AG08396 (cell line): Measurements from ENCODE around the gene DIMT1.
A peak's percentile ranks its signal among the peaks of the same experiment; 100 is the strongest.

Source experiments
- DNase-seq: peaks from one replicate; pipeline ENCODE4 v3.0.0; 2012; ENCODE audit warnings: low spot score, mixed read lengths

DIMT1 gene

DNA sequence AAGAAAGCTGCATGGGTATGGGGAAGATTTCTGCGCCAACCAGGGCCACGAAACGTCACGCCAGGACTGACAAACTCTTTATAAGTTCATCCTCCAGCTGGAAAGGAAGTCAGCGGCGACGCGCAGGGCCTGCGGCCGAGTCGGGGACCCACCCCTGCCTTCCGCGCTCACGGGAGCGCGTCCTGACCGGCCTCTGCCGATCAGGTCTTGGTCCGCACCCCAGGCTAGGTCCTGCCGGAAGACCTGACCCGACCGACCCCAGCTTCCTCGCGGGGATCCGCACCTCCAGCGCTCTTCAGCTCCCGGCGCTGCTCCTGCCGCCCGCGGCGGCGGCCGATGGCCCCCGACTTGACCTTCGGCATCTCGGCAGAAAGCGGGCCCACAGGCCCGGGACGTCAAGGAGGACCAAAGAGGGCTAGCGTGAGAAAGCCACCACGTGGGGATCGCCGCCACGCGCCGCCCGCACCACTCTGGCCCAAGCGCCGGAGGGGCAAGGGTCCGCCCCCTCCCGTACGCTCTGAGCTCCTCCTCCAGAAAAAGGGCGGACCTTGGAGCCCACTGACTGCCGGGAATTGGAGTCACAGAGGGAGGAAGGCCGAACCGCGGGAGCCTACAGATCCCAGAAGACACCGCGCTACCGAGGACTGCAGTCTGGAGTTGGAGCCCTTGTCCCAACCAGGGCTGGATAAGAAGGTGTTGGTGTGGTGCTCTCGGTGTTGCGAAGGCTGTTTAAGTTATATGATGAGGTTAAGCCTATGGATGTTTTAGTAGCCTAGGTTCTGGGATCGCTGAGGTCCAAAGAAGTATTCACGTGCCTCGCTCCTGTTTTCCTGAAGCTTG lies at the start of gene DIMT1:
TSS of gene DIMT1 (minus strand) at position 495 of the 840 bp plus-strand sequence. CDS start at position 362, 133 bp downstream.
- peak; percentile 95 for DNase-seq

DNA sequence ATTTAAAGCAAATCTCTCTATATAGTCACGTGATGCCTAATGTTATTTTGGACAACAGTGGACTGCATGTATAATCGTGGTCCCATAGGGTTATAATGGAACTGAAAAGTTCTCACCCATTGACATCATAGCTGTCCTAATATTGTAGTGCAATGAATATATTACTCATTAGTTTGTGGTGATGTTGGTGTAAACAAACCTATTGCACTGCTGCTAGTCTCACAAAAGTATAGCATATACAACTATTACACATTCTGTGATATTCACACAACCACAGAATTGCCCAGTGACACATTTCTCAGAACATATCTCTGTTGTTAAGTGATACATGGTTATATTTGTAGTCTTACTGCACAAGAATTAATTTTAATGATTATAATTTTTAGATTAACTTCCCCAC lies 46.6 kb upstream of the DIMT1 start:
- no peak for DNase-seq

DNA sequence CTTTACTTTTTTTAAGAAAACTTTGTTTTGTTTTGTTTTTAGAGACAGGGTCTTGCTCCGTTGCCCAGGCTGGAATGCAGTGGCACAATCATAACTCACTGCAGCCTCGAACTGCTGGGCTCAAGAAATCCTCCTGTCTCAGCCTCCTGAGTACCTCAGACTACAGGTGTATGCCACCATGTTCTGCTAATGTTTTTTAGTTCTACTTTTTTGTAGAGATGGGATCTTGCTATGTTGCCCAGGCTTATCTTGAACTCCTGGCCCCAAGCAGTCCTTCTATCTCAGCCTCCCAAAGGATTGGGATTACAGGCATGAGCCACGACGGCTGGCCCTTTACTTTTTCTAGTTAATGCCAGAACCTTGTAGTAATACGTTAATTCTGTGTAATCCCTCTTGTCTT lies 44.8 kb upstream of the DIMT1 start:
- no peak for DNase-seq

DNA sequence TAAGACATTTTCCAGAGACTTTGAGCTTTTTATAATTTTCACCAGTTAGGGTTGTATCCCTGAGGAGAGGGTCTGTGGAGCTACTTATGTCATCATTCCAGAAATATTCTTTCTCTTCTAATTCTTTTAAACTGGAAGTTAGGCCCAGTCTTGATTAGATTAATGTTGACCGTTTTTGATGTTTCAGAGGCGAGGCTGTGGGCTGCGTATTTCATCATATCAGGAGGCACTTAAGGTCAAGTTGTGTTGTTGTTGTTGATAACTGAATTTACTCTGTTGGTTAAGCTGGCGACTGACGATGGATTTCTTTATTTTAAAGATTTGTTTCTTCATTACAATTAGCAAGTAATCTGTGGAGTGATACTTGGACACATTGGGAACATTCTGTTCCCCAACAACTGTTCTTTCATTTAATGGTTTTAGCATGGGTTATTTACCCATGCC lies 28.9 kb upstream of the DIMT1 start:
- no peak for DNase-seq

DNA sequence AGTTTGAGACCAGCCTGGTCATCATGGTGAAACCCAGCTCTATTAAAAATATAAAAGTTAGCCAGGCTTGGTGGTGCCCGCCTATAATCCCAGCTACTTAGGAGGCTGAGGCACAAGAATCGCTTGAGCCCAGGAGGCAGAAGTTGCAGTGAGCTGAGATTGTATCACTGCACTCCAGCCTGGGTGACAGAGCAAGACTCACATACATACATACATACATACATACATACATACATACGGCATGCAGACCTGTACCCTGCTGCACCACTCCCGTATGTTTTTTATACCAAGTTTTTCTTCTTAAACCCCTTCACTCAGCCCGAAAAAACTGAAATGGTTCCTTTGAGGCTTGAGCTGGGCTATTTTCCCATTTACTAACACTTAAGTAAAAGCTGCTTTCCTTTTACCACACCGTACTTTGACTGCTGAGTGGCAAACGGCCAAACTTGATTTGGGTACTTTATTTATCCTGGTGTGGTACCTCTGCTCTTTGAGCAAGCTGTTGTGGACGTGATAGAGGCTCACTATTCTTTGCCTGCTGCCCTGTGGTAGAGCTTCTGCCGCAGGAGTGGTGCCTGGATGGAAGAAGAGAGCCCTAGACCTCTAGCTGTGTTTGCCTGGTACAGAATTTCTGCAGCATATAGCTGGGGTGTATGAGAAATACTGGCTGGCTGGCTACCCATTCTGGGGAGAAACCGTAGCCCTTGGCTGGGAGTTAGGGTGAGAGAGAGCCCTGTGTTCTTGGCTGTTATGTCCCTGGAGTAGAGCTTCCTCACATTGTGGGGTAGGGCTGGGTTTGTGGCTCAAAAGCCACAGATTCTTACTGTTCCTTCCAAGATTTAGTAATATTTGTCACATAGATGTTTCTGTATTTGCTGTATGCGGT lies 28.3 kb upstream of the DIMT1 start:
- peak; percentile 8 for DNase-seq

DNA sequence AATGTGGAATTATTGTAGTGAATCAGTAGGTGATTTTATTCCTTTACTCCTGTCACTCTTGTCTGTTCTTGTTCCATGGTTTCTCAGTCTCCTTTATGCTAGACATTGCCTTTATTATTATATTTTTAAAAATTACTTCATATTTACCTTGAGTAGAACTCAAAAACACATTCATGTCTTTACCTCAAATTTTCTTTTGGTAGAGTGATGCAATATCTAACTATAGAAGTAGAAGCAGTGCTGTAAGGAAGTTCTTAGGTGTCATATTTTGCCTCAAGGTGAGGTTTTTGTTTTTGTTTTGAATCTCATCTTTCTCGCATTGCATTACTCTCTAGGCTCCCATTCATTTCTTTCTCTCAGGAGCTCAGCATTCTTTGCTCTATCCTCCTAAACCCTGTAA lies 21.1 kb upstream of the DIMT1 start:
- DNase-seq = no peak

DNA sequence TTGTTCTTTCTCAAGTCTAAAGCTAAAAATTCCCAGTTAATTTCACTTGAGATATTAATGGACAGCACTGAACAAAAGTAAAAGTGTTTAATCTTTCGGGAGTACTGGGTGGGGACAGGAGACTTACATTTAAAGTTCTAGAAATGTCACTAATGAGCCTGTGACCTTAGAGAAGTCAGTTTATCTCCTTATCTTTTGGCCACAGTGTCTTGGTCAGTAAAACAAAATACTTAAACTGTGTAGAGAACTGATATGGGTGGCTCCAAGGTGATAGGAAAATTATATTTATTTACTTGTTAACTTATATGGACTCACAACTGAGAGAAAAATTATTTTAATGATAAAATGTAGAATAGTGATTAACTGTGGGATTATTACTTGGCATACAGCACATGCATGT lies 17.7 kb upstream of the DIMT1 start:
- no peak for DNase-seq

DNA sequence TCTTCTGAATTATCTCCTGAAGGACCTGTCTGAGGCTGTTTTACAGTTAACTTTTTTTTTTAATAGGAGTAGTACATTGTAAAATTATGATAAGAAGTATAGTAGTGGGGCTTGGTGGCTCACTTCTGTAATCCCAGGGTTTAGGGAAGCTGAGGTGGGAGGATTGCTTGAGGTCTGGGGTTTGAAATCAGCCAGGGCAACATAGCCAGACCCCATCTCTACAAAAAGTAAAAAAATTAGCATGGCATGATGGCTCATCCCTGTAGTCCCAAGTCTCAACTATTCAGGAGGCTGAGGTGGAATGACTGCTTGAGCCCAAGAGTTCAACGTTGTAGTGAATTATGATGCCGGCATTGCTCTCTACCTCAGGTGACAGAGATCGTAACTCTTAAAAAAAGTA lies 15.9 kb upstream of the DIMT1 start:
- DNase-seq = no peak

DNA sequence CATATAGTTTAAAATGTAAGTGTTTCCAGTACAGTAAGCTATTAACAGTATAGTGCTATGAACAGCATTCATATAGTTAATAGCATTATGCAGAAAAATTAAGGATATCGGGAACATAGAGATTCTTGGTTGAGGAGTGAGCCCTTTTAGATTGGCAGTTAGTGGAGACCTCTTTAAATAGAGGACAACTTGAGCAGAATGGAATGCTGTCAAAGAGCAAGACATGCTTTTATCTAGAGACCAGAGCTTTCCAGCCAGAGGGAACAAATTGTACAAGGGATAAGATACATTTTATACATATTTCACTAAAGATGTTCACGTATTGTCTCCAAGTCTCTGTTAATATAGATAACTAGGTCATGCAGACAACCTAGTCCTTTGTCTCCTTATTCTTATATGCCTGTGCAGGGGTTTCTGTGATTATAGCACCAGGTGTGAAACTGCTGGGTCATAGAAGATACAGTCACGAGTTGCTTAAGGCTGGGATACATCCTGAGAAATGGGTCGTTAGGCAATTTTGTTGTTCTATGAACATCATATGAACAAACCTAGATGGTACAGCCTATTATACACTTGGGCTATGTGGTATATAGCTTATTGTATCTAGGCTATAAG lies 14.9 kb upstream of the DIMT1 start:
- no peak for DNase-seq

DNA sequence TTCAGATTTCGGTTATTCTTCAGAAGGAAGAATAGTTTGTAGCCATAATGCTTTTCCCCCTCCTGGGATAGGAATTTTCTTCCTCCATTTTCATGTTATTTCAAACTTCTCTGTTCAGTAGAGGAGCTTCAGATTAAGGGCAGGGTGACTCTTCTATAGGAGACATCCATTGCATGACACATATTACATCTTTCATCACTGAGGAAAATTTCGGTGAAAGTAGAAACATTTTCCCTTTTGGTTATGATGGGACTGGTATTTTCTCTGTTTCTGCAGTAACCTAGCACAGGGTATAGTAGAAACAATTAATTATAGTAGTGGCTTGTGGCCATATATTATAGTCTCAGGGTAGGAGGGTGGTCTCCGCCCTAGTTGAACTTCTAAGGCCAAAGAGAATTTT lies 10.0 kb upstream of the DIMT1 start:
- DNase-seq = no peak

DNA sequence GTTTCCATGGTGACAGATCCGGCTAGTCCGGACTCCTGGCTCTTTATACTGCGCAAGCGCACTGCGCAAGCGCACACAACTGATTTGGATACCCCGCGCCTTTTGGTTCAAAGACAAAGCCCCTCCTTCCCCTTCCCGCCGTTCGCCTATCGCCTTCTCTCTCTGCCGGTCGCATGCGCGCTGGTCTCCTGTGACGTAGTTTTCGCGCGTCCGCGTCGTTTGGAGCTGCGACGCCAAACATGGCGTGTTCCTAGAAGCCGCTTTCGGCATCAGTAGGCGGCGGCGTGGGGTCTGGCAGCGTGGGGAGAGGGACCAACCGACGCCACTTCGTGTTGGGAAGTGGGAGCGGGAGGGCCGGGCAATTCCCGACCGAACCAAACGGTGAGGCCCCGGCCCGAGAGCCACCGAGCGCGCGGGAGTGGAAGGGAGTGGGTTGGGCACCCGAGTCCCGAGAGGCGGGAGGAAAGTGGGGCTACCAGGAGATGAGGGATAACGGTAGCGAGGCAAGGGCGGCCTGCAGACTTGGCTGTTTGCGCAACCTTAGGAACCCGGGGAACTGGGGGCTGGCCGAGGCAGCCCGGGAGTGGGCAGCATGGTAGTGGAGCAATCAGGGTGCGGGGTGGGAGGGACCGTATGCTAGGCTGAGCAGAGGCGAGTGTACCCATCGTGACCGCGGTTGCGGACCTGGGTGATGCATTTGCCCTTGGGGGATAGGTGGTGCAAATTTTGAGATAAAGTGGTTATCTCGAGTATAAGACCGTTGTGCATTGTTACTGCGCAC lies 9.0 kb upstream of the DIMT1 start, which contains the start of gene IPO11:
TSS of gene IPO11 (plus strand) at position 215 of the 781 bp plus-strand sequence. CDS start 24,517 bp downstream, outside the sequence.
- peak; percentile 97 for DNase-seq

DNA sequence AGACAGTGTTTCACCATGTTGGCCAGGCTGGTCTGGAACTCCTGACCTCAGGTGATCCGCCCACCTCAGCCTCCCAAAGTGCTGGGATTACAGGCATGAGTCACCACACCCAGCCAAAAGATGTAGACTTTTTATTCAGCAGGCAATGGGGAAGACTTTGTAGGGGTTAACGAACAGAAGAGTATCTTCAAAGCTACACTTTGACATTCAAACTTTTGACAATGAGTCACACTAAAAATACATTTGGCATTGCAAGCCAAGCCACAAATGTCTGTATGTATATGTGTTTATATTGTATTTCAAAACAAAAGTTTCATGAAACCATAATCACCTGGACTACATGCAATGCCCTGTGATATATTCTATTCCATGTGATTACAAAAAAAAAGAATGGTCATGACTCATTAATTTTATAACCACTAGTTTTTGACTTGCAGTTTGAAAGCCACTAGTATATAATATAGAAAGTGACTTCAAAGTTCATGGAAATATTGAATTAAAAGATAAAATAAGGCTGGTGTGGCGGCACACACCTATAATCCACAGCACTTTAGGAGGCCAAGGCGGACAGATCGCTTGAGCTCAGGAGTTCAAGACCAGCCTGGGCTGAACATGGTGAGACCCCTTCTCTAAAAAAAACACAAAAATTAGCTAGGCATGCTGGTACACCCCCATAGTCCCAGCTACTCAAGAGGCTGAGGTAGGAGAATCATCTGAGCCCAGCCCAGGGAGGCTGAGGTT lies 8.3 kb downstream of the DIMT1 start:
- DNase-seq = no peak

DNA sequence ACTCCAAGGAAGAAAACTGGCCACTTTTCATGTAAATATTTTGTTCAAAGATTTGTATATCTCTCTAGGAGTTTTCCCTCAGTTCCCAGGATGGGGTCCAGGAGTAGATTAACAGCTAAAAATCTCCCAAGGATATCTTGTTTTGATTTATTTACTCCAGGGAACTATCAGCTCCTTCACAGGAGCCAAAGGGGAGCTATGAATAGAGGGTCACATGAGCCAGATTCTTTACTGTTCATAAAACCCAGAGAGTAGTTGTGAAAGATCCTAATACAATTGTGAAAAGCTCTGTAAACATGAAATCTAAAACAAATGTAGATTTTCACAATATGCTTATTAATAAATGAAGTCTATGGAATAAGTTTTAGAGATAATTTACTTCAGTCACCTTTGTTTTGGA lies 16.9 kb downstream of the DIMT1 start:
- no peak for DNase-seq

DNA sequence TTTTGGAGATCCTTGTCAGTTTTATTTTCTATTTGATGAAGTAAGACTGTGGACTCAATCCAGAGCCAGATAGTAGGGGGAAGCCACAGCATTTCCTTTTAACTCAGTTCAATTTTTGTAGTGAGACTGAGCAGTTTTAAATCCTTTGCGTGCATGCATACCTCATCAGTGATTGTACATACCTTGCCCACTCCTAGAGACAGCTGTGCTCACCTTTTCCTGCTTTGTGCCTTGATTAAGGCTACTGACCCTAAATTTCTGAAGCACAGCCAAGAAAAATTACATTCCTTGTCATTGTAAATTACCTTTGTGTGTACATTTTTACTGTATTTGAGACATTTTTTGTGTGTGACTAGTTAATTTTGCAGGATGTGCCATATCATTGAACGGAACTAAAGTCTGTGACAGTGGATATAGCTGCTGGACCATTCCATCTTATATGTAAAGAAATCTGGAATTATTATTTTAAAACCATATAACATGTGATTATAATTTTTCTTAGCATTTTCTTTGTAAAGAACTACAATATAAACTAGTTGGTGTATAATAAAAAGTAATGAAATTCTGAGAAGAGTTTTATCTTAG lies 17.8 kb downstream of the DIMT1 start:
- no peak for DNase-seq

DNA sequence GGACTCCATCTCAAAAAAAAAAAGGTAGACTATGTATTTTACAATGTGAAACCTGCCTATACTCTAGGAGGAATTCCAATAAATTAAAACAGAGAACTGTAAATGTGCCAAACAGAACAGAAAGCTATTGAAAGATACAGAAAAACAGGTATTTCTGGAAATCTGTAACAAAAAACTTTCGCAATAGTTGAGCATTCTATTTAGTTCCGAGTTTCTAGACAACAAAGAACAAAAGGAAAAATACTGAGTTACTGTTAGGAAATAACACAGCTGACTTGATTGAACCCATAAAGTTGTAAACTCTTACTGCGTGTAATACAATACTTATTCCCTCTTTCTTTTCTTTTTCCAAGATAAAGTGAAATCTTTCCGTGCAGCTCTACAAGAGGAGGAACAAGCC lies 18.6 kb downstream of the DIMT1 start:
- DNase-seq = no peak

DNA sequence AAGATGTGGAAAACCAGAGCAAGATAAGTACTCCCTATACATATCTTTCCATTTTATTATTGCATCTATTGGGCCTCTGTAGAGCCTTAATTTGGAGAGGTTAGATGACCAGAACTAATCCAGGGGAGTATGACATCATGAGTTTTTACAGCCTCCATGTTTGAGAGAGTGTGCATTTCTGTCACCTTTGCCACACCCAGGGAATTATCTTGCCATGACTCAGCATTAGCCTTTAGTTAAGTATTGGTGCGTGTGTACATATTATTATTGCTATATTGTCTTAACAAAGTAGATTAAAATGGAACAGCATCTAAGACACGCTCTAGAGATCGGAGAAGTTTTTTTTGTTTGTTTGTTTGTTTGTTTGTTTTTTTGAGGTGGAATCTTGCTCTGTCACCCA lies 27.6 kb downstream of the DIMT1 start:
- no peak for DNase-seq

DNA sequence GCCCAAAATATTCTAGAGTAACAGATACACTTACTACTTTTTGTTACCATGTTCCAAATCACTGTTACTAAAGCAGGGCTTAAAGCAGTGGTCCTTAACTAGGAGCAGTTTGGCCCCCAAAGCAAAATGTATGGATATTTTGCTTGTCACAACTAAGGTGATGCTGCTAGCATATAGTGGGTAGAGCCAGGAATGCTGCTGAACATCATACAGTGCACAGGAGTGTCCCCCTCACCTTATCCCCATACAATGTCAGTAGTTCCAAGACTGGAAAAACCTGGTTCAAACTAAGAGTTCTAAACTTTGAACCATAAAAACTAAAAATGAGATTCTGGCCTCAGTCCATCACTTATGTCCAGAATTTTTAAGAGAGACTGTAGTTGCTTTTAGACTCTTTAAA lies 28.1 kb downstream of the DIMT1 start:
- no peak for DNase-seq

DNA sequence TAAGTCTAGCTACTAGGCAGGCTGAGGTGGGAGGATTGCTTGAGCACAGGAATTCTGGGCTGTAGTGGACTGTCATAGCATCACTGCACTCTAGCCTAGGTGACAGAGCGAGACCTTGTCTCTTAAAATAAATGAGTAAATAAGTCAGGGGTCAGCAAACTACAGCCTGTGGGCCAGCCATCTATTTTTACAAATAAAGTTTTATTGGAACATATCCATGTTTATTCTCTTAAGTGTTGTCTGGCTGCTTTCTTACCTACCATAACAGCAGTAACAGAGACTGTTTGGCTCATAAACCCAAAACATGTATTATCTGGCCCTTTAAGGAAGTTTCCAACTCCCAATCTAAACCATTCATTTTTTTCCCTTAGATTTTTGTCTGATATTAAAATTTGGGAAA lies 29.6 kb downstream of the DIMT1 start:
- no peak for DNase-seq

DNA sequence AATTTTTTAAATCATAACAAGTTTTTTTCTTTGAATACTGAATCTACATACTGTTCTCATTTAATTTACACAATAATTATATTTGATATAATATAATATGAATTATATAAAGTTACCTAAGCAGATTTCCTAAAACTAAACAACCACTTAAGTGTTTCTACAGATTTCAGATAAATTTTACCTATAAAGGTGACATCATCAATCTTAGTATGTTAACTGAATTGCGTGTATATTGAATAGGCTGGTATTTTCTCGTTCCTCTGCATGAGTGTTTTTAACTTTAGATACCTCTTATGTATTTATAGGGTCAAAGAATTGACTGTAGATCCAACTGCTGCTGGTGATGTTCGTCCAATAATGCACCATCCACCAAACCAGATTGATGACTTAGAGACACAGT lies 30.3 kb downstream of the DIMT1 start:
- DNase-seq = no peak

DNA sequence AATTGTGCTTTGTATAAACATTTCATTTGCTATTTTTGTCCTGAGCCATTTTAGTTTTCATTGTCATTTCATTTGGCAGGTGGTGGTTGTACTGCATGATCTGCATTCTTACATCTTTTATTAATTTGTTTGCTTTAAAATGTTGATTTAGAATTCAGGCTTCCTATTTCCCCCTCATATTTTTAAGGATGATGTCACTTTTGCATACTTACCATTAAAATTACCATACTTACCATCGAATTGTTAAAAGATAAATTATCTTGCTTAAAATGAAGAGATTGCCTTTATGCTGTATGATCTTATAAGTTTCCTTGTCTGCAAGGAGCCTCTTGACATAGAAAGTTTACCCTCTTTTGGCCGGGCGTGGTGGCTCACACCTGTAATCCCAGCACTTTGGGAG lies 31.1 kb downstream of the DIMT1 start:
- no peak for DNase-seq

DNA sequence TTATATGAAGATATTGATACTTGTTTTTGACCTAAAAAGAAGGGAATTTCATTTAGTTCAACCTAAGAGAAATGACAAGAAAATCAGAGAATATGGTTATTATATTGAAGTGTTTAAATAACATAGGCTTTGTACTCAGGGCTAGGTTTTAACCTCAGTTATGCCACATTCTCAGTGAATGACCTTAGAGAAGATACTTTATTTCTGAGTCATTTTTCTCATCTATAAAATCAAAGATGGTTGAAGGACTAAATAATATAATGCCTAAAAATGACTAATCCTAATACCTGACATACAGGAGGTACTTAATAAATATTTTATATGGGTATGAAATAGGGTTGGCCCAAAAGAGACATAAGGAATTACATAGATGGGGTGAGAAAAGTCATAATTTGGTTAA lies 32.3 kb downstream of the DIMT1 start:
- DNase-seq = no peak
